Erythroblast (primary cell): ENCODE measurements around the gene KRT8.

Source experiments
- GATA1 ChIP-seq: IDR thresholded peaks from 2 replicates; pipeline ENCODE4 v1.6.1; 2011; ENCODE audit warnings: low read depth, mild to moderate bottlenecking, control low read depth, low read length, moderate library complexity
- POLR2A ChIP-seq: IDR thresholded peaks from 2 replicates; pipeline ENCODE4 v1.6.1; 2011; ENCODE audit warnings: mild to moderate bottlenecking, low read length

DNA sequence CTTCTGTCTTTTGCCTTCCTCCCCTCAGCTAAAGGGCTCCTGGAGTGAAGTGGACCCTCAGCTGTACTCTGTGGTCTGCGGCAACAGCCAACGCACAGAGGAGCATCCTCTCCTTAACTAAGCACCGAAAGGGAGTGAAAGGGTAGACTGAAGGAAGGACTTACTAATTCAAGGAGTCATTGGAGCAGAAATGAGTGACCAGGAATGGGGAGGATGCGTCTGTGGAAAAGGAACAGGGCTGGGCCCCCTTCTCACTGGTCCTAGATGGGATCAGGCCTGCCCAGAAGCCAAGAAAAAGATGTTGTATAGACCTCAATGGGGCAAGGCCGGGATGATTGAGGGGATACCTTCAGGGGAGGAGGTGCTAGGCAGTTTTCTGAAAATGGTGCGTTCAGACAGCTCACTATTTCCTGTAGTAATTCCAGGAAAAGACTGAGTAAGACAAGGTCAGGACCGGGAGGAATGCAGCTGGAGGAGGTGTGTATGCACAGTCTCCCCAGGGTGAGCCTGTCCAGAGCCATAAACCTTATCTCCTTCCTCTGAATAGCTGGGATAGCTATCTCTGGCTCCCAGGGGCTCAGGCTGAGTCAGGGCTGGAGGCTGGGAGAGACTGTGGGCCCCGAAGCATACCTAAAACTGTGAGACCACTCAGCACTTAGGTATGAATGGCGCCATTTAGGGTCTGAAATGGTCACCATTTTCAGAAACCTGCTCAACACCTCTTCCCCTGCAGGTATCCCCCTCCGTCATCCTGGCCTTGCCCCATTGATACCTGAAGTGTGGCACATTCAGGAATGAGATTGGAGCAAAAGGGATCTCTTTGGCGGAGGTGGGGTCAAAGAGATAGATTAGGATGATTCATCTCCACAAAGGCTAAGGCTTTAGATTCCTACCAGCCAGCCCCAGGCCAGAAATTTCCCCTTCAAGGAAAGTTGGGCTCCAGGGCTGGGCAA lies 20.2 kb upstream of the KRT8 start:
- TF ChIP-seq POLR2A (no peak), GATA1 (no peak)
